HG03060 (cell line): Measurements from ENCODE around the gene SLC2A2.
"Not testable (repeated sequence)": the region's sequence is repeated elsewhere in the genome, so short reads cannot be mapped to it uniquely, and the experiment has no call there.

Experiments
- ATAC-seq: cut with Tn5 transposase; IDR thresholded peaks from one replicate; pipeline ENCODE4 v1.9.1; 2021; ENCODE audit warnings: low read depth, moderate number of reproducible peaks; ENCODE audit not compliant: unreplicated experiment

Gene SLC2A2

DNA sequence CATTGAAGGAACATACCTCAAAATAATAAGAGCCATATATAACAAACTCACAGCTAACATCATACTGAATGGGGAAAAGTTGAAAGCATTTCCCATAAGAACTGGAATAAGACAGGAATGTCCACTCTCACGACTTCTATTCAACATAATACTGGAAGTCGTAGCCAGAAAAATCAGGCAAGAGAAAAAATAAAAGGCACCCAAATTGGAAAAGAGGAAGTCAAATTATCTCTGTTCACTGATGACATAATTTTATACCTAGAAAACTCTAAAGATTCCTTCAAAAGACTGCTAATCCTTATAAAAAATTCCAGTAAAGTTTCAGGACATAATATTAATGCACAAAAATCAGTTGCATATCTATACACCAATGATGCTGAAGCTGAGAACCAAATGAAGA, 34.9 kb downstream of the SLC2A2 start:
- no peak for ATAC-seq

DNA sequence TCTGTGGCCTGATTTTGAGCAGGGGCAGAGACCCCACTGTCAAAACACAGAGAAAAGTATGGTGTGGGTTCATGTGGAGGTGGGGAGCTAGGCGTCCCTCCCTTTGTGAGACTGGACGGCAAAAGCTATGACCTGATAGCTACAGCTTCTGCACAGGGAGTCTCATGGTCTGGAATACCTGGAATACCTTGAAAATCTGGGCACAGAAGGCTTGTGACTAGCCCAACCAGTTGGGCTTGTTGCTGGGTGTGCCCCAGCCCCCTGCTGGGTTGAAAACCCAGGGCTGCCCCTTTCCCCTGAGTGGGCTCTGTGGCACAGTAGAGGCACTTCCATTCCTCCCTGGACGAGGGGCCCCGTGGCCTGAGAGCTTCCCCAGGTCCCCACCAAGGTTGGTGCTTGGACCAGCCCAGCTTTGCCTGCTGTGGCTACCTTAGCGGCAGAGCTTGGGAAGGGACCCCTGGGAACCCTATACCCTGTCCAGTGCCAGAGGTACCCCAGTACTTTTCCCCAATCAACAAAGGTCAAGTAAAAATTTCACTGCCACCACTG, 37.3 kb downstream of the SLC2A2 start:
- no peak for ATAC-seq

DNA sequence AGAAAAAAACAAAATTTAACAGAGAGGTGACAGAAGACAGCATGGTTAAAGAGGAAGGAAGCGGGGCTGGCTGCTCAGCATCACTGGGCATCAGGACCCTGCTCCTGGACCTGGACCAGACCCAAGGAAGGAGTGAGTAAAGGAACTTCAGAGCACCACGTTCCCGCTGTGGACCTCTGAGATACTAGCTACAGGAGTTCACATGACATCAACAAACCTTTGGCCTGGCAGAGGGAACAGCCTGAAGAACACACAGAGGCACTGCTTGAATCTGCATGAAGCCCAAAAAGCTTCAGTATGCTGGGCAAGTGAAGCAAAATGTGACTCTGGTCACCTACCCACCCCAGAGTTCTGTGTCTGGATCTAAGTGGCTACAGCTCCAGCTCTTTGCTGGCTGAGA, 38.1 kb downstream of the SLC2A2 start:
- no peak for ATAC-seq

DNA sequence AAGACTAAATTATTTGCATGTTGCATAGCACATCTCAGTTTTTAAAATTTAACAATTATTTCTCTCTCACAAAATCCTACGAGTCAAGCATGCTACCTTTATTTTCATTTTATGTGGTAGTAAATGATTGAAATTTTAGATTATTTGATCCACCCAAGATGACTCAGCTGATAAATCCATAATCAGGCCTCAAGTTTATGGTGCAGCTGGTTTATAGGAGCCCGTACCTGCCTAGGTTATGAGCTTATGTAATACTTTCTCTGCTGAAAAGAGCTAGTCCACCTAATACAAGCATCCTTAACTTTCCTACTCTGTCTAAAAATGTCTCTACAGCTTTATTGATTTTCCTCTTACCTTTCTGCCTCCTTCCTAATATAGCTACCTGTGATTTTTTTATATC, 41.2 kb downstream of the SLC2A2 start:
- ATAC-seq: no peak

DNA sequence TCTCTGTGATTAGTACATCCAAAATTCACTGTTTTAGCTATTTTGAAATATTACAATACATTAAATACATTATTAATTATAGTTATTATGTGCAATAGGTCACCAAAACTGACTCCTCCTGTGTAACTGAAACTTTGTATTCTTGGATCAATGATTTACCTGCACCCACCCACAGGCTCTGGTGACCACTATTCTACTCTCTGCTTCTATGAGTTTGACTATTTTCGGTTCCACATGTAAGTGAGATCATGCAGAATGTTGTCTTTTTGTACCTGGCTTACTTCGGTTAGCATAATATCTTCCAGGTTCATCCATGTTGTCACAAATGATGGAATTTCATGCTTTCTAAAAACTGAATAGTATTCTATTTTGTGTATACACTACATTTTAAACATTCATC, 43.8 kb downstream of the SLC2A2 start:
- peak; percentile 92 for ATAC-seq

DNA sequence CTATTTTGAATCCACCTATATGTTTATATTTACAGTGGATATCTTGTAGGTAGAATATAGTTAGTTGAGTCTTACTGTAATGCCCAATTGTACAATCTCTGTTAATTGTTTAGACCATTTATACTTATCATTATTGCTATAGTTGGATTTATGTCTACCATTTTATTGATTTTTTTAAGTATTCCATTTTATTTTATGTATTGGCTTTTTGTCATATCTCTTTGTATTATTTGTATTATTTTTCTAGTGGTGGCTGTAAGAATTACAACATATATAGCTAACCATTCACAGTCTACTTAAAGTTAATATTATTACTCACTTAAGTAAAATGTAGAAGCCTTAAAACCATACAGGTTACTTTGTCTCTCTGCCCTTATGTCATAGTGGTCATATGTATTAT, 46.1 kb downstream of the SLC2A2 start:
- no peak for ATAC-seq

DNA sequence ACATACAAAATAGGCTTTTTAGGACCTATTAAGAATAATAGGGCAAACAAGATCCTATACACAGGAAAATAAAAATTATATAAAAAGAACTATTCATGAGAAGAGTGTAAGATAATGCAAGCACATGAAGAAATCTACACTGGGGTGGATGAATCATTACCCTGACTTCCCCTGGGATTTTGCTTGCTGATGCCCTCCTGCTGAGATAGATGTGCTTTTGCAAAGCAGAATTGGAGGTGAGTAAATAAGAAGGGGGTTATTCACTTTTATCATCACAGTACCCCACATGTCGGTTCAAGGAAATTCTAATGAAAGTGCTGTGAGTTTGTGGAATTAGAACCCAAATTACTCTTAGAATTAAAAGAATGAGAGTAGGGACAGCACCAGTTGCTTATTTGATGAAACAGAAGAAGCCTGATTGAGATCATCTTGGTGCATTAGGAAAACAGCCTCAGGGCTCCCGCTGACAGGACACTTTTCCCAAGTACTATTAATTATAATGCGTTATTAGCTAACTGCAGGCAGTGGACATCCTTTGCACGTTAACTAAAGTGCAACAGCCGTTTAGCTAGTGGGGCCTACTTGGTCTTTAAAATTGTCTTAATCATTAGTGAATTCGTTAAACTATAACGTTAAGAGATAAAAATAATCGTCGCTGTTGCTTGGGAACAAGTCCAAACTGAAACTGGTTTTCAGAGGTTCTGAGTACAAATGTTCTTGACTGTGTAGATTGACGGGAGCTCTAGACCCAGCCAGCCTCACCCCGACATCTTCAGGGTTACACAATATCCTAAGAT, 48.4 kb downstream of the SLC2A2 start:
- ATAC-seq: no peak

DNA sequence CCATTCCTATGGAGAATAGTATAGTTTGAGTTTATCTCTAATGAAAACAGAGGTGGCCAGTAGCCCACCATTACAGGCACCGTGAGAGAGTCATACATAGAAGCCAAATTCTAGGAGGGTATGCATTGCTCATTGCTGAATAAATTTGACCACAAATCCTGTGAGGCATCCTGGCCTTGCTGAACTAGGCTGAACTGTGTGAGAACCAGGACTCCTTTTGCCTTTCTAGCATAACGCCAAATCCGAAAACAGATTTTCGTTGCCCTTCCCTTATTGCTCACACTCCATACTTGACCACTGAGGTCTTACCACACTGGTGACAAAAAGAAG, 50.4 kb downstream of the SLC2A2 start:
- ATAC-seq: no peak

DNA sequence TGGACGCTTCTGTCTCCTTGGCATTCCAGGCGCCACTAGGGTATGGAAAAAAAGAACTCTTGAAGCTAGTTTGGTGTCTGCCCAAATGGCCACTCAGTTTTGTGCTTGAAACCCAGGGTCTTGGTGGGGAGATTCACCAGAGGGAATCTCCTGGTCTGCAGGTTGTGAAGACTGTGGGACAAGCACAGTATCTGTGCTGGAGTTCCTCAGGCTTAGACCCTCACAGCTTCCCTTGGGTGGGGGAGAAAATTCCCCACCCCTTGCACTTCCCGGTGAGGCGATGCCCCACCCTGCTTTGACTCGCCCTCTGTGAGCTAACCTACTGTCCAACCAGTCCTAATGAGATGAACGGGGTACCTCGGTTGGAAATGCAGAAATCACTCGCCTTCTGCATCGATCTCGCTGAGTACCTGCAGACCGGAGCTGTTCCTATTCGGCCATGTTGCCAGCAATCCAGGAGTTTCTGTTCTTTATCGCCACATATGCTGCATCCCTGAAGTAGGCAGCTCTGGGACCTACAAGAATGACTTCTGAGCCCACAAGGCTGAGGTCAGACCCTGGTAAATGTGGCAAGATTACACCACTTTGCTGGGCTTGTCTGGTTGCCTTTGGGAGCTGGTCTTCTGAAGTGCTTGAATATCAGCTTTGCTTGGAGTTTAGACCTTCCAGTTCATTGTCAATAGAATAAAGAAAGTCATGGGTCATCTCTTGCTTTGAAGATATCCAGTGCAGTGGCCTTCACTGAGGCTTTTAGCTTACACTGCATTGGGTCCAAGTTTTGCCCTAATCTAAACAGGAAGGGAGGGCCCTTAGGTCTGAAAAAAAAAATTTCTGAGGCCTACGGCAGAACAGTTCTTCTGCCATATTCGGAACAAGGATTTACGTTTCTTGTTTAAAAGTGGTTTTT, 51.0 kb downstream of the SLC2A2 start:
- no peak for ATAC-seq

DNA sequence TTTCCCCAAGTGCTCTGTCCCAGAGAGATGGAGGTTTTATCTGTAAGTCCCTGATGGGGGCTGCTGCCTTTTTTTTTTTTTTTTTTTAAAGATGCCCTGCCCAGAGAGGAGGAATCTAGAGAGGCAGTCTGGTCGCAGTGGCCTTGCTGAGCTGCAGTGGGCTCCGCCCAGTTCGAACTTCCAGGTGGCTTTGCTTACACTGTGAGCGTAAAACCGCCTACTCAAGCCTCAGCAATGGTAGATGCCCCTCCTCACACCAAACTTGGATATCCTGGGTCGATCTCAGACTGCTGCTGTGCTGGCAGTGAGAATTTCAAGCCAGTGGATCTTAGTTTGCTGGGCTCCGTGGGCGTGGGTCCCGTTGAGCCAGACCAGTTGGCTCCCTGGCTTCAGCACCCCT, 51.6 kb downstream of the SLC2A2 start:
- no peak for ATAC-seq

DNA sequence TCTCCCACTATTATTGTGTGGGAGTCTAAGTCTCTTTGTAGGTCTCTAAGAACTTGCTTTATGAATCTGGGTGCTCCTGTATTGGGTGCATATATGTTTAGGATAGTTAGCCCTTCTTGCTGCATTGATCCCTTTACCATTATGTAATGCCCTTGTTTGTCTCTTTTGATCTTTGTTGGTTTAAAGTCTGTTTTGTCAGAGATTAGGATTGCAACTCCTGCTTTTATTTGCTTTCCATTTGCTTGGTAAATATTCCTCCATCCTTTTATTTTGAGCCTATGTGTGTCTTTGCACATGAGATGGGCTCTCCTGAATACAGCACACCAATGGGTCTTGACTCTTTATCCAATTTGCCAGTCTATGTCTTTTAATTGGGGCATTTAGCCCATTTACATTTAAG, 53.6 kb downstream of the SLC2A2 start:
- not testable (repeated sequence) for ATAC-seq

DNA sequence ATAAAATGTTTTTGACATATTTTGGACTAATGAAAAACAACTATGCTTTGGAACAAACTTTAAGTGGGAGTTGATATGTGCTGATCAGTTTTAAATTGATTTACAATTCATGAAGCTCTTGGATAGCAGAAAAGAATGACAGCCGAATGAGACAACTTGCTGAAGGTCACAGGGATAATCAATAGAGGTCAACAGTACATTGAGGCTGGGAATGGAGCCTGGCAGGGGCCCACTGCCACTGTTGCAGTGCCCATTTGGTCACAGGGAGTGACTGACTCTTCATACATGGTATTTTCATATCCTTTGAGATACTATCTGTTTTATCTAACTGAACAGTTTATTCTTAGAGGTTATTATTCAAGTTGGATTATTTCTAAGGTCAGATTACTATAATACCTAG, 59.4 kb downstream of the SLC2A2 start:
- no peak for ATAC-seq

DNA sequence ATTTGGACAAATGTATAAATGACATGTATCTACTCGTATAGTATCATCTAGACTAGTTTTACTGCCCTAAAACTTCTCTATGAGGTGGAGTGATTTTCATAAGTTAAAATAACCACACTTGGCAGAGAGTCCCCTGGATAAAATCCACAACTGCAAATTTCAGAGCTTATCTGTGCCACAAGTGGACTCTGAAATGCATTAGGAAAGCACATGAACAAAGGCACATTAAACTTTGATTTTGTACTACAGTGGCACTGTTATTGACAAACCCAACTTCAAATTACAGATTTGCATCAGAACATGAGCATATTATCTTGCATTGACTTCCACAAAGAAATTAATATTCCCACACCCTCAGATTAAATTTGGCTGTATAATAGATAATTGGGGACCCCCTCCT, 60.0 kb downstream of the SLC2A2 start:
- no peak for ATAC-seq

DNA sequence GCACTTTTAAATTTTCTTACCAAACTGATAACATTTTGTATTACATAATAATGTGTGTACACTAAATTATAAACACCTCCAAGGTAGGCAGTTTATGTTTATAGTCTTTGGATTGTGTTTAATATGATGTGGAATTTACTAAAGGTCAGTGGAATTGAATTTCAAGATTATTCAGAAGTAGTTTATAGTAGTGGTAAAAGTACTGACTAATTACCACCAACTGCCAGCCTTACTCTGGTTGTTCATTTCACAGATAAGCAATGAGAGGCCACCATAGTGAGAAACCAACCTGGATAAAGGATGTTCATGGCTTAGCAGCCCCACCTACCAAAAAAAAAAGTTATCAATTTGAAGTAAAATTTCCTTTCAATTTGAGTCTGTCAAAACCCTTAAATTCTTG, 64.1 kb downstream of the SLC2A2 start:
- ATAC-seq: no peak

DNA sequence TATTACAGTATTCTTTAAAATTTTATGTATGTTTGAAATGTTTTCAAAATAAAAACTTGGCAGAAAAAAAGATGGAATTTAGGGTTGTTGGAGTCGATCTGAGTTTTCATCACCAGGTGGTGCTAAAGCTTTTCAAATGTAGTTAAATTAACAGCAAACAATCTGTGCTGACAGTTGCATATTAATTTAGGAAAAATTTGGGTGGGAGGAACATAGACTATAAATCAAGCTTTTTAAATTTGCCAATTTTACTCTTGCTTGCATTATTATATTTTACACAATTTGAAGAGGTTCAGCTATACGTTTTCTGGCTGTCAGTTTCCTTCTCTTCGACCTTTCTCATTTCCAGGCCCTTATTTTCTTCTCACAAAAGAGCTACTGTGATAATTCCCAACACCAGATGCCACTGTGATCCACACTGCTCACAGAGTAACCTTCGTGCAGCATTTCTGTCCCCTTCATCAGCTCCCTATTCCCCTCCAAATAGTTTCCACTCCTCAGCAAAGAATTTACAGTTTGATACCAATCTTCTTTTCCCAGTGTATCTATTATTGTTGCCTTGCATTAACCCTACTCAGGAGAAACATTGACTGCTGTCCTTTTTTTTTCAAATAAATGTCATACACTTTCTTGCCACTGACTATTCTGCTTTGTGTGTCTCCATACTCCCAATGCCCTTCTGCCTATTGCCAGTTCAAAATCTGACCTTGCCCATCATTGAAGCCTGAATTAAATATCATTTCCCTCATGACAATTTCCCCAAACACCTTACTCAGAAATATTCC, 64.7 kb downstream of the SLC2A2 start:
- no peak for ATAC-seq

DNA sequence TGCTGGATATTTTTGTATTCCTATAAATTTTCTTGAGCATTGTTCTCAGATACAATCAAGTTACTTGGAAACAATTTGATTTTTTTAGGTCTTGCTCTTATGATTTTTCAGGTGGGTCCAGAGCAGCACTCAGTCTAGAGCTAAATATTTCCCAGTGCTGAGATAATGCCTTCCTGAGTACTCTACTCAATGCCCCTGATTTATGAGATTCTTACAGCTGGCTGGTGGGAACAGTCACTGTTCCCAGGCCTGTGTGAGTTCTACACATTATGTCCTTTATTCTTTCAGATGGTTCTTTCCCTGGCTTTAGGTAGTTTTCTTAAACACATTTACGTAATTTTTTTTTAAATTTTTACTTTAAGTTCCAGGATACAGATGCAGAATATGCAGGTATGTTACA, 67.1 kb downstream of the SLC2A2 start:
- no peak for ATAC-seq

DNA sequence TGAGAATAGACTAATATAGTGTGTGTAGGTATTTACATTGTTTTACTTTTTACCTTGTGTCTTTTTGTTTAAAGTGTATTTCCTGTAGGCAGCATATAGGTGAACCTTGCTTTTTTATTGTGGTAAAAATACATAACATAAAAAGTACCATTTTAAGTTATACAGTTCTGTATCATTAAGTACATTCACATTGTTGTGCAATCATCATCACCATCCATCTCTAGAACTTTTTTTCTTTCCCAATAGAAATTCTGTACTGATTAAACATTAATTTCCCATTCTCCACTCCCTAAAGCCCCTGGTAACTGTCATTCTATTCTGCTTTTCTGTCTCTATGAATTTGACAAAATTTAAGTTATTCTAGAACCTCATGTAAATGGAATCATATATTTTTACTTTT, 69.9 kb downstream of the SLC2A2 start:
- no peak for ATAC-seq

DNA sequence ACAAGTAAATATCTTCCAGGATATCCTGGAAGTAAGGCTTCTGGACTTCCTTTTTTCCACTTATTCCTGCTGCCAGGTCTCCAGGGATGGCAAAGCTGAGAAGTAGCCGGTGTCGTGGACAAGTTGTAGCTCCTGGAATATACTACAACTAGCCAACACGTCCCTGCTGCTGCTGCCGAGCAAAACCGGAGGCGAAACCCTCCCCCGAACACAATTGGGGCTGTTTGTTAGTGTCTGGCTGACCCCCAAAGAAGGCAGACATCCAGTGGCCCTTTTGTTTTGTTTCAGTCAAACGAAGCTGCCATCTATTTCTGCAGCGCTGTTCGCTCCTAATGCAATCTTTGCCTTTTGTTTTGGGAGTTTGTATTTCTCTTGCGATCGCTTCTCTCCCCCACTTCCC, 72.8 kb downstream of the SLC2A2 start:
- ATAC-seq: no peak

DNA sequence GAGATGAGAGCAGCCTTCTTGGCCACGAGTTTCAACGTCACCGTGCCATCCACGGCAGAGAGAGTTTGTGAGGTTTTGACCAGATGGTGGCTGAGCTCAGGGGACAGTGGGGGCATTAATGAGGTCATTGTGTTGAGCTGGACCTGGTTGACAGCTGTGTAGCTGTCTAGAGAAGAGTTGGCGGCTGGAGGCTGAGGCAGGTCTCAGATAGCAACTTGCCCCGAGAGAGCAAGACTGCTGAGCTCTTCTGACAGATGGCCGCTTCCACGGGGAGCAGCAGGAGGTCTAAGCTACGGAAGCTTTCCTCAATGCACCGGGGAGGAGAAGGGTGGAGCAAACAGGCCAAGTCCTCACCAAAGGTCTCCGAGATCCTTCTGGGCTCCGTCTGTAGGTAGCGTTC, 73.3 kb downstream of the SLC2A2 start:
- ATAC-seq: no peak

DNA sequence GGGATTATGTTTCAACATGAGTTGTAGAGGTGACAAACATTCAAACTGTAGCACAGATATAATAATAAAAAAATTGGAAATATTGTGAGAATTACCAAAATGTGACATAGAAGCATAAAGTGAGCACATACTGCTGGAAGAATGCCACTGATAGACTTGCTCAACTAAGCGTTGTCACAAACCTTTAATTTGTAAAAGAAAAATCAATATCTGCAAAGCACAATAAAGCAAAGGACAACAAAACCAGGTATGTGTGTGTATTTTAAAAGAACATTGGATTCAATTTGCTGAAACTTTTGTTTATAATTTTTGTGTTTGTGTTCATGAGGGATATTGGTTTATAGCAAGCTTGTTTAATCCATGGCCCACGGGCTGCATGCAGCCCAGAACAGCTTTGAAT, 77.3 kb downstream of the SLC2A2 start:
- ATAC-seq: no peak
